Activated naive CD8-positive, alpha-beta T cell treated with anti-CD3 and anti-CD28 coated beads for 36 hours (primary cell): ENCODE data around the gene TMEM19. TPM values are rescaled to one million over a fixed set of nuclear protein-coding genes. Genes with fewer than 3 reads are reported as not detected.
A peak's percentile ranks its signal among the peaks of the same experiment; 100 is the strongest.

Experiments
- DNase-seq: peaks from one replicate; pipeline ENCODE4 v3.0.0; 2021
- H3K27ac Mint-ChIP-seq: one replicate; pipeline ENCODE4 v1.8.0; 2022; ENCODE audit warnings: mild to moderate bottlenecking, moderate library complexity, mixed read lengths
- H3K27me3 Mint-ChIP-seq: one replicate; pipeline ENCODE4 v1.8.0; 2022; ENCODE audit warnings: mild to moderate bottlenecking, mixed read lengths
- H3K36me3 Mint-ChIP-seq: one replicate; pipeline ENCODE4 v1.8.0; 2021; ENCODE audit warnings: mild to moderate bottlenecking, mixed read lengths
- H3K4me1 Mint-ChIP-seq: one replicate; pipeline ENCODE4 v1.8.0; 2021; ENCODE audit warnings: mixed read lengths
- H3K4me3 Mint-ChIP-seq: one replicate; pipeline ENCODE4 v1.8.0; 2022; ENCODE audit warnings: mild to moderate bottlenecking, moderate library complexity, mixed read lengths
- H3K9me3 Mint-ChIP-seq: one replicate; pipeline ENCODE4 v1.8.0; 2022; ENCODE audit warnings: mixed read lengths
- total RNA-seq, 2 experiments: library from RNA; stranded (reverse); gene quantifications; one replicate each; pipeline ENCODE4 v1.2.3, GENCODE V29; 2021

The TMEM19 gene
- total RNA-seq: 10 to 100 TPM; 16.2 to 21.6 TPM

- Mint-ChIP-seq H3K27me3 (no peaks in the 10 kb centered on the region), H3K9me3 (no peaks in the 10 kb centered on the region)
These were observed at the start of gene TMEM19 for GRCh38 chr12:71685914-71686657. Gene TMEM19, plus strand, starts transcription at chr12:71686082. Its CDS starts 599 bp downstream, at chr12:71686681.

GRCh38 chr12:71636704-71637115, 49.2 kb upstream of the TMEM19 start:
- Mint-ChIP-seq H3K4me1 (peaks cover 14% of the 10 kb centered on the region), H3K27ac (peak overlapping the region; percentile 0), H3K4me3 (no peak overlapping the region), H3K27me3 (no peaks in the 10 kb centered on the region), H3K36me3 (peaks cover 24% of the 10 kb centered on the region), H3K9me3 (no peaks in the 10 kb centered on the region)
- no peak for DNase-seq

More at GRCh38 chr12:71685914-71686657, at the start of gene TMEM19:
- peak; percentile 86 for DNase-seq
- peak within 1 kb of the TSS; percentile 87 for H3K4me3 Mint-ChIP-seq
- H3K36me3 Mint-ChIP-seq: no peaks in the 10 kb centered on the region
- peaks cover 23% of the 10 kb centered on the region for H3K4me1 Mint-ChIP-seq
- peak within 1 kb of the TSS; percentile 88 for H3K27ac Mint-ChIP-seq

GRCh38 chr12:71638499-71638898, 47.4 kb upstream of the TMEM19 start:
- H3K36me3 Mint-ChIP-seq: peaks cover 20% of the 10 kb centered on the region
- DNase-seq: no peak
- peaks cover 21% of the 10 kb centered on the region for H3K4me1 Mint-ChIP-seq
- H3K27ac Mint-ChIP-seq: no peak overlapping the region
- no peaks in the 10 kb centered on the region for H3K9me3 Mint-ChIP-seq
- no peaks in the 10 kb centered on the region for H3K27me3 Mint-ChIP-seq
- no peak overlapping the region for H3K4me3 Mint-ChIP-seq

GRCh38 chr12:71639341-71639760, 46.5 kb upstream of the TMEM19 start:
- Mint-ChIP-seq H3K27me3 (no peaks in the 10 kb centered on the region), H3K27ac (no peak overlapping the region), H3K4me1 (peaks cover 21% of the 10 kb centered on the region), H3K4me3 (no peak overlapping the region), H3K9me3 (no peaks in the 10 kb centered on the region), H3K36me3 (peaks cover 26% of the 10 kb centered on the region)
- no peak for DNase-seq

GRCh38 chr12:71640316-71640715, 45.6 kb upstream of the TMEM19 start:
- Mint-ChIP-seq H3K27me3 (no peaks in the 10 kb centered on the region), H3K36me3 (peaks cover 25% of the 10 kb centered on the region), H3K4me1 (peaks cover 21% of the 10 kb centered on the region), H3K9me3 (no peaks in the 10 kb centered on the region), H3K27ac (no peak overlapping the region), H3K4me3 (no peak overlapping the region)
- no peak for DNase-seq

- DNase-seq: no peak
- no peaks in the 10 kb centered on the region for H3K9me3 Mint-ChIP-seq
- H3K27ac Mint-ChIP-seq: peak overlapping the region; percentile 77
- peaks cover 25% of the 10 kb centered on the region for H3K36me3 Mint-ChIP-seq
- H3K4me1 Mint-ChIP-seq: peaks cover 21% of the 10 kb centered on the region
- no peak overlapping the region for H3K4me3 Mint-ChIP-seq
- no peaks in the 10 kb centered on the region for H3K27me3 Mint-ChIP-seq
These were observed 44.5 kb upstream of the TMEM19 start for GRCh38 chr12:71641390-71641789.

GRCh38 chr12:71642264-71642663, 43.6 kb upstream of the TMEM19 start:
- Mint-ChIP-seq H3K4me3 (no peak overlapping the region), H3K27me3 (no peaks in the 10 kb centered on the region), H3K36me3 (peaks cover 29% of the 10 kb centered on the region), H3K4me1 (peaks cover 23% of the 10 kb centered on the region), H3K27ac (peak overlapping the region; percentile 77), H3K9me3 (no peaks in the 10 kb centered on the region)
- no peak for DNase-seq

- H3K27ac Mint-ChIP-seq: peak overlapping the region; percentile 21
- H3K36me3 Mint-ChIP-seq: peaks cover 37% of the 10 kb centered on the region
- H3K27me3 Mint-ChIP-seq: no peaks in the 10 kb centered on the region
- H3K4me1 Mint-ChIP-seq: peaks cover 30% of the 10 kb centered on the region
- no peak overlapping the region for H3K4me3 Mint-ChIP-seq
- no peak for DNase-seq
- H3K9me3 Mint-ChIP-seq: no peaks in the 10 kb centered on the region
These were observed 40.6 kb upstream of the TMEM19 start for GRCh38 chr12:71645268-71645667.

GRCh38 chr12:71646512-71646911, 39.4 kb upstream of the TMEM19 start:
- H3K27me3 Mint-ChIP-seq: no peaks in the 10 kb centered on the region
- no peak for DNase-seq
- no peak overlapping the region for H3K27ac Mint-ChIP-seq
- H3K36me3 Mint-ChIP-seq: peaks cover 35% of the 10 kb centered on the region
- no peaks in the 10 kb centered on the region for H3K9me3 Mint-ChIP-seq
- H3K4me3 Mint-ChIP-seq: no peak overlapping the region
- H3K4me1 Mint-ChIP-seq: peaks cover 34% of the 10 kb centered on the region

- no peak for DNase-seq
- H3K4me3 Mint-ChIP-seq: no peak overlapping the region
- H3K4me1 Mint-ChIP-seq: peaks cover 25% of the 10 kb centered on the region
- H3K9me3 Mint-ChIP-seq: no peaks in the 10 kb centered on the region
- no peaks in the 10 kb centered on the region for H3K27me3 Mint-ChIP-seq
- peaks cover 28% of the 10 kb centered on the region for H3K36me3 Mint-ChIP-seq
- no peak overlapping the region for H3K27ac Mint-ChIP-seq
These were observed 37.3 kb upstream of the TMEM19 start for GRCh38 chr12:71648537-71648936.

GRCh38 chr12:71649401-71649800, 36.5 kb upstream of the TMEM19 start:
- H3K27me3 Mint-ChIP-seq: no peaks in the 10 kb centered on the region
- no peak for DNase-seq
- H3K4me3 Mint-ChIP-seq: no peak overlapping the region
- H3K4me1 Mint-ChIP-seq: peaks cover 25% of the 10 kb centered on the region
- no peak overlapping the region for H3K27ac Mint-ChIP-seq
- H3K36me3 Mint-ChIP-seq: peaks cover 22% of the 10 kb centered on the region
- no peaks in the 10 kb centered on the region for H3K9me3 Mint-ChIP-seq

GRCh38 chr12:71652656-71653055, 33.2 kb upstream of the TMEM19 start:
- no peak overlapping the region for H3K27ac Mint-ChIP-seq
- H3K4me1 Mint-ChIP-seq: peaks cover 42% of the 10 kb centered on the region
- H3K9me3 Mint-ChIP-seq: no peaks in the 10 kb centered on the region
- H3K36me3 Mint-ChIP-seq: peaks cover 16% of the 10 kb centered on the region
- H3K27me3 Mint-ChIP-seq: no peaks in the 10 kb centered on the region
- no peak for DNase-seq
- no peak overlapping the region for H3K4me3 Mint-ChIP-seq

GRCh38 chr12:71653137-71653536, 32.7 kb upstream of the TMEM19 start:
- Mint-ChIP-seq H3K9me3 (no peaks in the 10 kb centered on the region), H3K27me3 (no peaks in the 10 kb centered on the region), H3K4me3 (no peak overlapping the region), H3K4me1 (peaks cover 42% of the 10 kb centered on the region), H3K36me3 (peaks cover 17% of the 10 kb centered on the region), H3K27ac (no peak overlapping the region)
- DNase-seq: no peak

- no peak for DNase-seq
- peaks cover 39% of the 10 kb centered on the region for H3K4me1 Mint-ChIP-seq
- no peak overlapping the region for H3K27ac Mint-ChIP-seq
- no peaks in the 10 kb centered on the region for H3K9me3 Mint-ChIP-seq
- peak overlapping the region; percentile 23 for H3K4me3 Mint-ChIP-seq
- peaks cover 18% of the 10 kb centered on the region for H3K36me3 Mint-ChIP-seq
- no peaks in the 10 kb centered on the region for H3K27me3 Mint-ChIP-seq
These were observed 31.7 kb upstream of the TMEM19 start for GRCh38 chr12:71654200-71654599.

- no peak for DNase-seq
- H3K27me3 Mint-ChIP-seq: no peaks in the 10 kb centered on the region
- H3K4me3 Mint-ChIP-seq: peak overlapping the region; percentile 14
- H3K4me1 Mint-ChIP-seq: peaks cover 43% of the 10 kb centered on the region
- peak overlapping the region; percentile 0 for H3K27ac Mint-ChIP-seq
- peaks cover 17% of the 10 kb centered on the region for H3K36me3 Mint-ChIP-seq
- H3K9me3 Mint-ChIP-seq: no peaks in the 10 kb centered on the region
These were observed 30.4 kb upstream of the TMEM19 start for GRCh38 chr12:71655495-71655894.

- Mint-ChIP-seq H3K4me1 (peaks cover 38% of the 10 kb centered on the region), H3K9me3 (no peaks in the 10 kb centered on the region), H3K27ac (peak overlapping the region; percentile 0)
These were observed 30.0 kb upstream of the TMEM19 start for GRCh38 chr12:71655907-71656306.

More at GRCh38 chr12:71655907-71656306, 30.0 kb upstream of the TMEM19 start:
- peak overlapping the region; percentile 14 for H3K4me3 Mint-ChIP-seq
- H3K27me3 Mint-ChIP-seq: no peaks in the 10 kb centered on the region
- DNase-seq: no peak
- H3K36me3 Mint-ChIP-seq: peaks cover 17% of the 10 kb centered on the region
